Occipital lobe (tissue), 2 donors: ENCODE results near the gene WFIKKN1. TPM values are rescaled to one million over a fixed set of nuclear protein-coding genes. Genes with fewer than 3 reads are reported as not detected.

Experiments
- DNase-seq: peaks from one replicate; lab custom pipeline; 2025; lab: John Stamatoyannopoulos, UW
- total RNA-seq: library from RNA; depleted of rRNA; stranded (reverse); fragments of >200 nt; gene quantifications from one replicate; pipeline ENCODE4 v1.2.3, GENCODE V29; 2014

The WFIKKN1 gene
- total RNA-seq, 1 donor from 2014 or later = 0.47 TPM

DNA sequence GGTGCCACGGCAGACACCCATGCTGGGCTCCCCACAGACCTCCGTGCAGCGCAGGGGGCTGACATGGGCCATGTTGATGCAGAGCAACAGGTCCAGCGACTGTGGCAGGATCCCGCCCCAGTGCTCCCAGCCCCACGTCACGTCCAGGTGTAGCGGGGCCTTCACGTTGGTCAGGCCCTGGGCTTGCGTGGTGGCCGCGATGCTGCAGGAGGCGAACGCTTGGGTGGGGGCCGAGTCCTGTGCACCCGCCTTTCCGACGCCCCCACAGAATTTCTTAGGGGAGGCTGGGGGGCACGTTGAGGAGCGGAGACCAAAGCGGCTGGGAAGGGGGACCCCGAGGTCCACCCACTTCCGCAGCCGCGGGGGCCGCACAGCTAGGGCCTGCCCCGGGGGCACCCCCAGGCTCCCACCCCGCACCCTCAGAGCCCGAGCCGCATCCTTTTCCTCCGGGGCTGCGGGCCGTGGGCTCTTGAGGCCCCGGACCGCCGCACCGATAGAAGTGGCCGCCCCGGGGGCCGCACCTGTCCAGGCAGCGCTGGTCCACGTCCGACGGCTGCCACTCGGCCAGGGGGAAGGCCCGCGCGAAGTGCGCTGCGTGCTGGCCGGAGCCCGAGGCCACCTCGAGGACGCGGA is 4.9 kb downstream of the WFIKKN1 start:
- no peak for DNase-seq

DNA sequence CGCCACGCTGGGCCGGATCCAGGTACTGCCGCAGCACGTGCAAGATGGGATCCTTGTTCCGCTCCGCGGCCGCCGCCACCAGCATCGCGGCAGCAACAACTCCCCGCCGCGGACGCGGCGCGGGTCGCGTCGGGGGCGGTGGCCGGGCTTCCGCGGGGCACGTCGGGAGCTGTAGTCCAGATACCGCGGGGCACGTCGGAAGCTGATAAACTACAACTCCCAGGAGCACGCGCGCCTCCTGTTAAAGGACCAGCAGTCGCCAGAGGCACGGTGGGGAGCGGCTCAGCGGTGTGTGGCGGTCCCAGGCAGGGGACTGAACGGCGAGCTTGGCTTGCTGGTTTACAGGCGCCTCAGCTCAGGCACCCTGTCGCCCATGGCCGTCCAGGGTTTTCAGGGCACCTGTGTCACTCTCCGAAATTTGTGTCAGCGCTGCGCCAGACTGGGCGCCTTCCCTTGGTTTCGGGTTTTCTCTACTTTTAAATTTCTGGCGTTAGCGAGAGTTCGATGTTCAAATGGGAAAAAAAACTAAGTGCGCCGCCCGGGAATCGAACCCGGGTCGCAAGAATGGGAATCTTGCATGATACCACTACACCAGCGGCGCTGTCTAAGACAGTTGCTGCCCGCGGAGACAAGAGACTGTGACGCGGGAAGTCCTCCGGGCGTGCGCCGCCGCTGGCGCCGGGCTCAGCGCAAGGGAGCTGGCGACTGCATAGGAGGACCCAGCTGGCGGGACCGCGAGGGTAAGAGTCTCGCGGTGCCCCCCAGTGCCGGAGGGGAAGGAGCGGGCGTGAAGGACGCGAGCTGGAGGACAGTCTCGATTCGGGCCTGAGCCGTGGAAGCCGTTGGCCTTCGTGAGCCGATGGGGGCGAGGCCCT is 5.7 kb downstream of the WFIKKN1 start, which contains the start of gene METTL26:
TSS of gene METTL26 (minus strand) at position 100 of the 875 bp plus-strand sequence. CDS start at position 85, 15 bp downstream.
- DNase-seq = peak; percentile 93

DNA sequence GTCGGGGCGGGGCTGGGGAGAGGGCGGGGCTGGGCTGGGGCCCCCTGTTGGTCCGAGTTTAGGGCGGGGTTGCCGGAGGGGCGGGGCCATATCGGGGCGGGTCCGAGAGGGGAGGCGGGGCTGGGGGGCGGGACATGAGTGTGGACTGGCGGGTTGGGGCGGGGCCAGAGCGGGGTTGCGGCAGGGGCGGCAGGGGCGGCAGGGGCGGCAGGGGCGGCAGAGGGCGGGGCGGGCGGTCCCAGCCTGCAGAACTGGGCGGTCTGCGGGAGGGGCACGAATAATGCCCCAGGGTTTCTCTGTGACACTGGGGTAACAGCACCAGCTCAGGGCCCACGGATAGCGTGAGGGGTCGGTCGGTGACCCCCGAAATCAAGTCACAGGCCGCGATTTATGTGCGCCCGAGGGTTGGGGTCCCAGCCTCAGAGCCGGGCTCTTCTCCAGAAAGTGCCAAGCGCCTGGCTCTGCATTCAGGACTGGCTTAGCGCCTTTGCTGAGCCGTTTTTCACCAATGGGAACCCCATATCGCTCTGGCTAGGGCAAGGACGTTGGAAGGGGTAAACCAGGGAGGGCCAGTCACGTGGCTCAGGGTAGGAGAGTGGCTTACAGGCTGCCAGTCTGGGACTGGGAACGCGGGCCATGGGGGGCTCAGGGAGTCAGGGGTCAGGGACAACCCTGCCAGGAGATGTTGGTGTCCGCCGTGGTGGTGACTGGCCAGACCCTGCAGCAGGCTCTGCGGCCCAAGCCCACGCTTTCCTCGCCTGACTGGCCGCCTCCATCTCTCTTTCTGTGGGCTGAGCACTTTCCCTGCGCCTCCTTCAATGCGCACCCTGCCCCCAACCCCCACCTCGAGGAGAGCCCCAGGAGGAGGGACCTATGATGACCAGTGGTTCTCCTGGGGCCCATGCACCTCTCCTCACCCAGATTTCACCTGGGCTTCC is 6.6 kb downstream of the WFIKKN1 start:
- peak; percentile 93 for DNase-seq

DNA sequence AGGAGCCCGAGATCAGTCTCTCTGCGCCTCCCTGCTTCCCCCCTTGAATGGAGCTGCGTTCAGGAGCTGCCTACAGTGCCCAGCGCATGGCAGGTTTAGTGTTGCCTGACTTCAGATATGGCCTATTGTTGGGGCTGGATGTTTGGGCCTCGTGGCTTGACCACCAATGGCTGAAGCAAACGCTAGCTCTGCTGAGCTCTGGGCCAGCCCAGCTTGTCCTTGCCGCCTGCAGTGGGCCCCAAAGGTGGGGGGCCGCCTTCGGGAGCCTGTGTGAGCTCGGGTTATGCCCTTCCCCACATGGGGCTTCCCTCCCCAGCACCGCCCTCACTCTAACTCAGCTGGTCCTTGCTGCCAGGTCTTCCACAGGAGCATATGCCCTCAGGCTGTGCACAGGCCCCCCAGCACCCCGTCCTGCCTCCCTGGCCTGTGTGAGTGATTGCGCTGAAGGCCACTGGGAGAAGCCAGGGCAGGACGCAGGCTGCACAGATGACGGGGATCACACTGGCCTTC is 7.3 kb downstream of the WFIKKN1 start:
- DNase-seq = no peak

DNA sequence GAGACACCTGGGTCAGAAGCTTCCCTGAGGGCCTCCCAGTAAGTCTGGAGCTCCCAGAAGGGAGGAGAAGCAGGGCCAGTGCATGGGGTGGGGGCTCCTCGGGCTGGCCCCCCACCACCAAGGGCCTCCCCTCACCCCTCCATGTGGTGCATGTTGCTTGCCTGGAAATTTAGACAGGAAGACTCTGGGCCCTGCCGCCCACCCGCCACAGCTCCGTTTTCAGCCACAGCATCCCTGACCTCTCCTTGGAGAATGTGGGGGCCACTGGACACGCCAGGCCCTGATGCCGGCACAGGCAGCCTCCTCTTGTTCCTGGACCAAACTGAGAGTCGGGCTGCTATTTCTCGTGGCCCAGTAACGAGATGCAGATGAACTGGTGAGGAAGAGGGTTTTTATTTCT is 8.1 kb downstream of the WFIKKN1 start:
- DNase-seq = no peak

DNA sequence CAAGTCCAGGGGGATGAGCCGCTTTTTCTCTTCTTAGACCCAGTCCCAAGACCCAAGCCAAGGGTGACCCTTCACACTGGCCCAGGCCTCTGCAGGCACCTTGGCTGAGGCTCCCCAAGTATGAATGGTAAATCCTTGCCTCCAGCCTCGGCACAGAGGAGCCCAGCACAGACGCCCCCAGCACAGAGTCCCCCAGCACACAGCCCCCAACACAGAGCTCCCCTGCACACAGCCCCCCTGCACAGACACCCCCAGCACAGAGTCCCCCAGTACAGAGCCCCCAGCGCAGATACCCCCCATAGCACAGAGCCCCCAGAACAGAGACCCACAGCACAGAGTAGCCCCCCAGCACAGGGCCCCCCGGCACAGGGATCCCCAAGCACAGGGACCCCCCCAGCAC is 9.8 kb downstream of the WFIKKN1 start:
- DNase-seq = no peak

DNA sequence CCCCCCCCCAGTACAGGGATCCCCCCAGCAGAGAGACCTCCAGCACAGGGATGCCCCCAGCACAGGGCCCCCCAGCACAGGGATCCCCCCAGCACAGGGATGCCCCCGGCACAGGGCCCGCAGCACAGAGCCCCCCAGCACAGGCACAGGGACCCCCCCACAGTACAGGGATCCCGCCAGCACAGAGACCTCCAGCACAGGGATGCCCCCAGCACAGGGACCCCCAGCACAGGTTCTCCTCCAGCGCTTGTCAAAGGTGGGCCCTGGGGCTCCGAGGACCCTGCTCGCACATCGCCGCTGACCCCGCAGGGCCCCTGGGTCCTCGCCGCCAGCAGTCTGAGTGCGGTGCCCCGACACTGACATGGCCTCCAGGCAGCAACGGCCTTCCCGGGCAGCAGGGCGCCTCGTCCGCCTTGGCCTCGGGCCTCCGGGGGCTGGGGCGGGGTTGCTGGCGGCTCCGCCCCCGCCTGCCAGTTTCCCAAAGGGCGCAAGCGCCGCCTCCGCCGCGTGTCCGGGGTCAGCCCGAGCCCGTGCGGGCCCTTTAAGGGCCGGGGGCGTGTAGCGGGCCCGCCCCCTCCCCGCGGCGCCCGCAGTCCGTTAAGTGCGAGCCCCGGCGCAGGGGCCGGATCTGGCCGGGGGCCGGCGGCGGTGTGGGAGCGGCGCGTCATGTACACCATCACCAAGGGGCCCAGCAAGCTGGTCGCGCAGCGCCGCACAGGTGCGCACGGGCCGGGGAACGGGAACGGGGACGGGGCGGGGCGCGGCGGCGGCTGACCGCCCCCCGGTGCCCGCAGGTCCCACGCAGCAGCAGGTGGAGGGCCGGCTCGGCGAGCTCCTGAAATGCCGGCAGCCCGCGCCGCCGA is 10.8 kb downstream of the WFIKKN1 start, which contains the start of gene MCRIP2:
TSS of gene MCRIP2 (plus strand) at position 503 of the 863 bp plus-strand sequence. CDS start at position 667, 164 bp downstream.
- DNase-seq = peak; percentile 70

DNA sequence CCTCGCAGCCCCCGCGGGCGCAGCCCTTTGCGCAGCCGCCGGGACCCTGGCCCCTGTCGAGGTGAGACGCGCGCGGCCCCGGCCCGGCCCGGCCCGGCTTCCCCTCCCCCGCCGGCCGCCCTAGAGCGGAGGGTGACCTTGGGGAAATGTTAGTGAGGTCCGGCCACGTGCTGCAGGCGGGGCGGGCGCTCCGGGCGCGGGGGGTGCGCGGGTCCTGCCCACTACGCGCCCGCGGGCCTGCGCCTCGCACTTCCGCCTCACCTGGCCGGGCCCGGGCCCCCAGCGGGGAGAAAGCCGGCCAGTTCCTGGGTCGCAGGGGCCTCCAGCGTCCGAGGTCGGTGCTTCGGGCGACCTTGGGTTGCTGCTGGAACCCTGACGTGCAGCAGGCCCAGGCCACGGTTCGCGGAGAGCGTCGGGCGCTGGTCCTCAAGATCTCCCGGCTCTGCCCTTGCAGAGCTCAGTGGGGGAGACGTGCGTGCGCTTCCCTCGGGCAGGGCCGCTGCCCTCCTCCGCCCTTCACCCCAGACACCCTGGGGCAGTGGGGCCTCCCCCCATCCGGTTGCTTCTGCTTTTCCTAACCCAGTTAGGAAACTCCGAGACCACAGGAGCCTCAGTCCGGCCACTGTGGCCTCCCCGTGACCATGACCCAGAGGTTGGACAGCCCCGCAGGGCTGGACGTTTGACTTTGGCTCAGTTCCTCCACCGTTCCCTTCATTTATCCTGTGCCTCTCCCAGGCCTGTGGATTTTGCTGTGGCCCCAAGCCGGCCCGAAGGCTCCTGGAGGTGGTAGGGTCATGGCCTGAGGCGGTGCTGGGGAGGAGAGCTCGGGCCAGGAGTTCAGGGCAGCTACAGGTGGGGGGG is 11.6 kb downstream of the WFIKKN1 start:
- DNase-seq = no peak

DNA sequence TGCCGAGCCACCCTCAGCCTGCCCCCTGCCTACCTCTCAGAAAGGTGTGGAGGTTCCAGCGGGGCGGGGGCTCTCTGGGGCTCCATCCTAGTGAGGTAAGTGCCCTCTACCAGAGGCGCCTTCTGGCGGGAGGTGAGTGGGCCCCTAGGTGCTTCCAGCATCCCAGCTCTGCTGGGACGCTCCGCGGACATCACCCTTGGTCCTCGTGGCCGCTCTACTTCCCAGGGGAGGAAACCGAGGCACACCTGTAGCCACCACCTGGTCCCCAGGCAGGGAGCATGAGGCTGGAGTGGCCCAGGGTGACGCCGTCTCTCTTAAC is 12.2 kb downstream of the WFIKKN1 start:
- no peak for DNase-seq

DNA sequence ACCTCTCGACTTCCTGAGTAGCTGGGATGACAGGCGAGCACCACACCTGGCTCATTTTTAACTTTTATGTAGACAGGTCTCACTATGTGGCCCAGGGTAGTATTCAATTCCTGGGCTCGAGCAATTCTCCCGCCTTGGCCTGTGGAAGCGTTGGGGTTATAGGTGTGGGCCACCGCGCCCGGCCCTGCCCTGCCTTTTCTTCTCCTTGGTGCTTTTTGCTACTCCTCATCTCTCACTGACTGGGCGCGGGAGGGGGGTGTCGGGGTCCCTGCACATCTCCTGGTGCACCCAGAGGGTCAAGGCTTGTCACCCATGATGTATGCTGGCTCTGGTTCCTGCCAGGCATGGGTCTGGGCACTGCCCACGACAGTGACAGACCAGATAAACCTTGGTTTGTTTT is 13.8 kb downstream of the WFIKKN1 start:
- no peak for DNase-seq

DNA sequence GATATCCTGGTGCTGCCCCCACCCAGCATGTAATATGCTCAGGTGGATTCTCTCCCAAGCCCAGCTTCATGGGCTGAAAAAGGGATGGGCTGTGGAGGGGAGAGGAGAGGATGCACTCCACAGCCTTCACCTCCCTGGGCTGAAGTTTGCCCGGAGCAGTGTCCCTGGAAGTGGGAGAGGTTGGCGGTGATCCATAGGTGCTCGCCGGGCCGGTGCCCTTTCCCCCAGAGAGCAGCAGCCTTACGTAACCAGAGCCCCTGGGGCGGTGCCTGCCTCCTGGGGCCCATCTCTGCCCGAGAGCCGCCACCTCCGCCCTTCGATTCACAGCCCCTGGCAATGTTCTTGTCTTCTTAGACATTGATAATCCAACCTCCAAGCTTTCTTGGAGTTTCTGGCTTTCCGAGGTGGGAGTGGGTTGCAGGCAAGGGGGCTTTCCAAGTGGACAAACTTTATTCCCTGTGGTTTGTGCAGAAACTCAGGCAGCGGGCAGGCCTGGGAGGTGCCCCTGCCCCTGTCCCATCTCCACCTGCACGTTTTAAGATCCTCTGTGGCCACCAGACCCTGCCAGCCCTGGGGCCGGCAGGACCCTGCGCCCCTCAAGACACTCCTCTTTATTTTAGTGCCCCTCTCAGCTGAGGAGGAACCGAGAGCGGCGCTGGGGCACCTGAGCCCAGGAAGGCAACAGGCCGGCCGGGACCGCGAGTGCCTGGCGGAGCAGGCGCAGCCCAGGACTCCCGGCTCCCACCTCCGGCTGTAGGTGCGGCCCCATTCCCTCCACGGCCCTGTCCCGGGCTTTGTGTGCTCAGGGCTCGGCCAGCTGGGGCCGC is 15.3 kb downstream of the WFIKKN1 start:
- DNase-seq = no peak

DNA sequence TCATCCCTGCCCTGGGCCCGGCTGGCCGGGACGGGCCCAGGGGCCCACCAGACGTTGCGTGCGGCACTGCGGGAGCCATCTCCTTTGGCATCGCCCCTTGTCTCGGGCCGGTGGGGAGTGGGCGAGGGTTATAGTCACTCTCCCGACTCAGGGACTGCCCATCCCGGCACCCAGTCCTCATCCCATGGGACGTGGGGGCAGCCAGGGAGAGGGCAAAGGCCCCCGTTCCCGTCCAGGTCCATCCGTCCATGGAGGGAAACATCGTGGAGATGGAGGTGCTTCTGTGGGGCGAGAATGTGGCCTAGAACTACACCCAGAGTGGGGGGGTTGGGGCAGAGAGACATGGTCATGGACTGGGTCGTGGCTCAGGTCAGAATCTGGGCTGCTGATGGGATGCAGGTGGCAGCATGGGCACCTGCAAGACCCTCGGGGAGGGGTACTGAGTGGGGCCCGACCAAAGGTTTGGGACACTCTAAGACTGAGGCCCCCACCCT is 15.9 kb downstream of the WFIKKN1 start:
- no peak for DNase-seq

DNA sequence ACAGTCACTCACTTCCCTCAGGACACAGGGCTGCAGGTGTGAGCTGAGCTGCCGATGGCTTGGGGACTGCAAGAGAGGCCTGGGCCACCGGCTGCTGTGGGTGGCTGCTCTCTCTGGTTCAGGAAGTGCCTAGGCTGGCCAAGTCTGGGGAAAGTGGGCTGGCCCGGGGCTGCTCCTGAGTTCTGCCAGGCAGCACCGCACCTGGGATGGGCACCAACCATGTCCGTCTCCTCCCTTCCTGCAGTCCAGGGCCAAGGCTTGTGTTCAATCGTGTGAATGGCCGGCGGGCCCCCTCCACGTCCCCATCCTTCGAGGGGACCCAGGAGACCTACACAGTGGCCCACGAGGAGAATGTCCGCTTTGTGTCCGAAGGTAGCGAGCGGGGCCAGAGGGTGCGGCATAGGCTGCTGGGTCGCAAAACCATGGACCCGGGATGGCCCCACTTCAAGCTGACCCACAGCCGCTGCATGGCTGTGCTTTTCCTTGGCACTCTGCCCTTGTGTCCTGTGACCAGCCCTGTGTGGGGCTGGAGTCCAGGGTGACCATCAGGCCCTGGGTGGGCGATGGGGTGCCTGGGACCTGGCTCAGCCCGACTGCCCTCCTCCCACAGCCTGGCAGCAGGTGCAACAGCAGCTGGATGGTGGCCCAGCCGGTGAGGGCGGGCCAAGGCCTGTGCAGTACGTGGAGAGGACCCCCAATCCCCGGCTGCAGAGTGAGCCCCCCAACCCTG is 16.6 kb downstream of the WFIKKN1 start:
- no peak for DNase-seq

DNA sequence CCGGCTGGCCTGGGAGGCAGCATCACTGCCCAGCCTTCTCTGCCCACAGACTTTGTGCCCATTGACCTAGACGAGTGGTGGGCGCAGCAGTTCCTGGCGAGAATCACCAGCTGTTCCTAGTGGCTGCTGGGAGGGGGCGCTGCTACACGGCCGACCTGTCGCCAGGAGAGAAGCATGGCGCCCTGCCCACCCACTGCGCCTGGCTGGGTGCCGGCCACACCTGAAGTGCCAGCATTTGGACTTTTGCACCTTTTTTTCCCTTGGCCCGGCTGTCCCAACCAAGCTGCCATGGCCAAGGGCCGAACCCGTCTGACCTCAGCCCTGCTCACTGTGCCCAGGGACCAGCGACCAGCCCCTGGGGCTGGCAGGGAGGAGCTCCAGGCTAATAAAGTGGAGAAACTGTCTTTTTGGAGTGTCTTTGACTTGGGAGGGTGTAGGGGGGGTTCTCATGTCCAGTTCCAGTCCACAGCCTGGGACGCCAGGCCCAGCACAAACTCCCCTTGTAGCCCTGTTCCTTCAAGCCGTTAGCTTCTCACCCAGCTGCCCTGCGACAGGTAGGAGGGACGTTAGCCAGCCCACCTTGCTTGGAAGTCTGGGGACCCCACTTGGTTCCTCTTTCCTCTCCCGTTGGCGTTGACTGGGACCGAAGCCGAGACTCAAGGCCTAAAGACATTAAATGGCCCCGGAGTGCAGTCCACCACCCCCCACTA is 17.4 kb downstream of the WFIKKN1 start:
- DNase-seq = no peak

DNA sequence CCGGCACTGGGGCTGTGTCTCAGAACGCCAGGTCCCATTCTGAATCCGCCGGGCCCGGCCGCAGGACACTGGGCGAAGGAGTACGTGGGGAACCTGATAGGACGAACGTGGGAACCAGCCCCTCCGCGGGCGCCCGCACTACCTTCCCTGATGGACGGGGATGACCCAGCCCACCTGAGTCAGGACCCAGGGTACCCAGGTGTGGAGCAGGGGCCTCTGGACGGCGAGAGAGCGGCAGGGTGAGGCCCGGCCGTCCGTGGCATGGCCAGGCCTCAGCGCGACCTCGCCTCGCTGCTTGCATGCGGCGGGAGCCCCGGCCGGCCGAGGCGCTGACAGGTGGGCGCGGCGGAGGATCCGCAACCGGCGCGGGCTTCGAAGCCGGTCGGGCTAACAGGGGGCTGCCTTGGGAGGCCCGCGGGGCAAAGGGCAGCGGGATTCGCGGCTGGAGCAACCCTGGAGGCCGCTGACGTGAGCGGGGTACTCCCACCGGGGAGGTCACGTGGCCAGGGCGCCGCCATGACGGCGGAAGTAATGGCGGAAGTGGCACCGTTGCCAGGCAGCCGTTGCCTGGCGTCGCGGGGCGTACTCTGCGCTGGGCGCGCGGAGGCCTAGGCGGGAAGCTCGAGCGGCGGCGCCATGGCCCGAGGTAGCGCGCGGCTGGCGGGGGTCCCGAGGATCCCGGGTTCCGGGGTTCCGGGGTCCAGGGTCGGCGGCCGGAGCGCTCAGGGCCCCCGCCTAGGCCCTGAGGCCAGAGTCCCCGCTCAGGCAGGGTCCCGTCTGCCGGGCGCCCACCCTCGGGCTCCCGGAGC is 18.2 kb downstream of the WFIKKN1 start, which contains the start of gene WDR90:
TSS of gene WDR90 (plus strand) at position 585 of the 809 bp plus-strand sequence. CDS start at position 637, 52 bp downstream.
- DNase-seq = peak; percentile 82

DNA sequence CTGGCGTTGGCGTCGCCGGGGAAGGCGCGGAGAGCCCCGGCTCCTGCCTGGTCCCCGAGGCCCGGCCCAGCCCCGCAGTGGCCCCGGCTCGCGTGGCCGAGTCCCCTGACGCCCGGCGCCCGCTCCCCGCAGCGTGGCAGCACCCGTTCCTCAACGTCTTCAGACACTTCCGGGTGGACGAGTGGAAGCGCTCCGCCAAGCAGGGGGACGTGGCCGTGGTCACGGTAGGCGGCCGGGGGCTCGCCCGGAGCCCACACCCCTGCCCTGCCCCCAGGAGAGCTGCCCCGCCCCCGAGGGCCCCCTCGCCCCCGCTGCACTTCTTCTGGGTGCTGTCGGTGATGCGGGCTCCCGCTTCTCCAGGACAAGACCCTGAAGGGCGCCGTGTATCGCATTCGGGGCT is 18.8 kb downstream of the WFIKKN1 start:
- no peak for DNase-seq
